Mesothelial cell of epicardium (in vitro differentiated cells): Measurements from ENCODE around the gene SPDEF. TPM values are rescaled to one million over a fixed set of nuclear protein-coding genes. Genes with fewer than 3 reads are reported as not detected.

Experiments used
- DNase-seq, 2 experiments: peaks; one replicate each; pipeline ENCODE4 v3.0.0; 2021; ENCODE audit warnings: low spot score in 2 of 2; ENCODE audit not compliant: unreplicated experiment in 2 of 2
- H3K27ac Mint-ChIP-seq: 2 replicates; pipeline ENCODE4 v1.8.0; 2021; ENCODE audit warnings: mixed read lengths
- H3K27me3 Mint-ChIP-seq: 2 replicates; pipeline ENCODE4 v1.8.0; 2021; ENCODE audit warnings: low read depth, mixed read lengths
- H3K36me3 Mint-ChIP-seq: 2 replicates; pipeline ENCODE4 v1.8.0; 2021; ENCODE audit warnings: mixed read lengths
- H3K4me1 Mint-ChIP-seq: 2 replicates; pipeline ENCODE4 v1.8.0; 2021; ENCODE audit warnings: mixed read lengths
- H3K4me3 Mint-ChIP-seq: 2 replicates; pipeline ENCODE4 v1.8.0; 2021; ENCODE audit warnings: mild to moderate bottlenecking, moderate library complexity, mixed read lengths
- H3K9me3 Mint-ChIP-seq: 2 replicates; pipeline ENCODE4 v1.8.0; 2021; ENCODE audit warnings: mixed read lengths
- CTCF ChIP-seq: fragments of 200-600 bp; sonication (generic); IDR thresholded peaks from one replicate; pipeline ENCODE4 v1.5.0; 2021; ENCODE audit warnings: antibody characterized with exemption; ENCODE audit not compliant: unreplicated experiment
- total RNA-seq: library from RNA; stranded (reverse); gene quantifications from 3 replicates; pipeline ENCODE4 v1.2.1, GENCODE V29; 2021

The SPDEF gene
- total RNA-seq, 1 donor from 2014 or later, result 0.34 TPM

GRCh38 chr6:34547701-34548644, 8.2 kb downstream of the SPDEF start:
- Mint-ChIP-seq H3K9me3 (no peaks in the 10 kb centered on the region), H3K27ac (no peak overlapping the region)

GRCh38 chr6:34546551-34547321, 9.4 kb downstream of the SPDEF start:
- no peaks in the 10 kb centered on the region for H3K9me3 Mint-ChIP-seq
- H3K27me3 Mint-ChIP-seq, result peaks cover 4% of the 10 kb centered on the region
- H3K4me1 Mint-ChIP-seq, result peaks cover 5% of the 10 kb centered on the region
- no peaks in the 10 kb centered on the region for H3K36me3 Mint-ChIP-seq
- no peak for TF ChIP-seq CTCF
- DNase-seq, result no peak
- H3K27ac Mint-ChIP-seq, result no peak overlapping the region
- H3K4me3 Mint-ChIP-seq, result no peak overlapping the region

More at GRCh38 chr6:34547701-34548644, 8.2 kb downstream of the SPDEF start:
- Mint-ChIP-seq H3K4me1 (peaks cover 8% of the 10 kb centered on the region), H3K4me3 (no peak overlapping the region), H3K27me3 (peaks cover 4% of the 10 kb centered on the region), H3K36me3 (no peaks in the 10 kb centered on the region)
- no peak for TF ChIP-seq CTCF
- DNase-seq, result no peak

GRCh38 chr6:34544776-34545471, 11.2 kb downstream of the SPDEF start:
- Mint-ChIP-seq H3K27ac (no peak overlapping the region), H3K27me3 (peaks cover 4% of the 10 kb centered on the region), H3K4me1 (peaks cover 2% of the 10 kb centered on the region), H3K9me3 (no peaks in the 10 kb centered on the region), H3K4me3 (no peak overlapping the region), H3K36me3 (no peaks in the 10 kb centered on the region)
- TF ChIP-seq CTCF, result no peak
- DNase-seq, result no peak

GRCh38 chr6:34544052-34544604, 12.0 kb downstream of the SPDEF start:
- H3K36me3 Mint-ChIP-seq, result no peaks in the 10 kb centered on the region
- TF ChIP-seq CTCF, result no peak
- no peak overlapping the region for H3K27ac Mint-ChIP-seq
- no peaks in the 10 kb centered on the region for H3K9me3 Mint-ChIP-seq
- DNase-seq, result no peak
- no peak overlapping the region for H3K4me3 Mint-ChIP-seq
- H3K4me1 Mint-ChIP-seq, result no peaks in the 10 kb centered on the region
- H3K27me3 Mint-ChIP-seq, result peaks cover 4% of the 10 kb centered on the region

- TF ChIP-seq CTCF, result no peak
- Mint-ChIP-seq H3K27me3 (peaks cover 2% of the 10 kb centered on the region), H3K36me3 (no peaks in the 10 kb centered on the region), H3K9me3 (no peaks in the 10 kb centered on the region), H3K4me1 (no peaks in the 10 kb centered on the region), H3K4me3 (no peak overlapping the region), H3K27ac (no peak overlapping the region)
- no peak for DNase-seq
Measured at GRCh38 chr6:34543421-34543820, 12.7 kb downstream of the SPDEF start.
